Uterus (tissue), 4 donors: ENCODE measurements around the gene GRIN2A. TPM values are rescaled to one million over a fixed set of nuclear protein-coding genes. Genes with fewer than 3 reads are reported as not detected.

Experiments
- DNase-seq, 2 donors: peaks; one replicate each; pipeline ENCODE4 v3.0.0-alpha.2; 2019 to 2020
- H3K27ac ChIP-seq, 2 donors: fragments of 200-600 bp; sonication (generic); 1 replicate in 1 of 2; 2 replicates in 1 of 2; pipeline ENCODE4 v1.5.1; 2016 to 2018
- H3K27me3 ChIP-seq, 2 donors: fragments of 200-600 bp; sonication (generic); one replicate each; pipeline ENCODE4 v1.5.1; 2018 to 2019; ENCODE audit warnings: control low read depth in 1 of 2
- H3K36me3 ChIP-seq, 2 donors: fragments of 200-600 bp; sonication (generic); one replicate each; pipeline ENCODE4 v1.5.1; 2019; ENCODE audit warnings: control low read depth in 1 of 2
- H3K4me1 ChIP-seq, 2 donors: fragments of 200-600 bp; sonication (generic); one replicate each; pipeline ENCODE4 v1.5.1; 2018 to 2019; ENCODE audit warnings: control low read depth in 1 of 2
- H3K4me3 ChIP-seq, 2 donors: fragments of 200-600 bp; sonication (generic); 1 replicate in 1 of 2; 2 replicates in 1 of 2; pipeline ENCODE4 v1.5.1; 2018 to 2019; ENCODE audit warnings: mild to moderate bottlenecking in 1 of 2
- H3K9me3 ChIP-seq, 2 donors: fragments of 200-600 bp; sonication (generic); one replicate each; pipeline ENCODE4 v1.5.1; 2019; ENCODE audit warnings: control low read depth in 1 of 2
- POLR2A ChIP-seq, 2 donors: fragments of 450-650 bp; IDR thresholded peaks; one replicate each; pipeline ENCODE4 v1.6.1; 2016; ENCODE audit warnings: antibody characterized with exemption in 2 of 2, mild to moderate bottlenecking in 1 of 2, moderate library complexity in 1 of 2
- intact Hi-C: fragments of 100-400 bp; cut with DNase I; formaldehyde crosslinking; loops from one replicate; pipeline ENCODE4 v1.15.1; 2023; ENCODE audit warnings: low total_unique reads
- total RNA-seq, 4 donors: library from RNA; depleted of rRNA in 3 of 4; stranded (reverse); fragments of >200 nt in 3 of 4; gene quantifications; one replicate each; pipeline versions ENCODE4 v1.1.0 to v1.2.4, GENCODE V29; 2014 to 2023
- TF ChIP-seq, protein P1 (sequence below), 4 experiments: fragments of 200-600 bp in 2 of 4; fragments of 450-650 bp in 2 of 4; sonication (generic) in 2 of 4; IDR thresholded peaks; one replicate each; pipeline ENCODE4 v1.5.1; 2016 to 2019; ENCODE audit warnings: antibody characterized with exemption in 4 of 4, mild to moderate bottlenecking in 2 of 4, moderate library complexity in 1 of 4
- donor health status: DM: yes; HTN: yes; CAD: no.

Gene GRIN2A
- total RNA-seq, 4 donors from 2014 or later = under 0.01 to 2.4 (median 0.56) TPM

- Histone ChIP-seq H3K9me3 (no peaks in the 10 kb centered on the region), H3K4me3 (peak overlapping the region; percentile 6 to 35), H3K27me3 (no peaks in the 10 kb centered on the region), H3K27ac (no peak overlapping the region), H3K36me3 (no peaks in the 10 kb centered on the region), H3K4me1 (no peaks in the 10 kb centered on the region)
- intact Hi-C loops = no loop called here
- DNase-seq = no peak
- TF ChIP-seq, protein P1, sequence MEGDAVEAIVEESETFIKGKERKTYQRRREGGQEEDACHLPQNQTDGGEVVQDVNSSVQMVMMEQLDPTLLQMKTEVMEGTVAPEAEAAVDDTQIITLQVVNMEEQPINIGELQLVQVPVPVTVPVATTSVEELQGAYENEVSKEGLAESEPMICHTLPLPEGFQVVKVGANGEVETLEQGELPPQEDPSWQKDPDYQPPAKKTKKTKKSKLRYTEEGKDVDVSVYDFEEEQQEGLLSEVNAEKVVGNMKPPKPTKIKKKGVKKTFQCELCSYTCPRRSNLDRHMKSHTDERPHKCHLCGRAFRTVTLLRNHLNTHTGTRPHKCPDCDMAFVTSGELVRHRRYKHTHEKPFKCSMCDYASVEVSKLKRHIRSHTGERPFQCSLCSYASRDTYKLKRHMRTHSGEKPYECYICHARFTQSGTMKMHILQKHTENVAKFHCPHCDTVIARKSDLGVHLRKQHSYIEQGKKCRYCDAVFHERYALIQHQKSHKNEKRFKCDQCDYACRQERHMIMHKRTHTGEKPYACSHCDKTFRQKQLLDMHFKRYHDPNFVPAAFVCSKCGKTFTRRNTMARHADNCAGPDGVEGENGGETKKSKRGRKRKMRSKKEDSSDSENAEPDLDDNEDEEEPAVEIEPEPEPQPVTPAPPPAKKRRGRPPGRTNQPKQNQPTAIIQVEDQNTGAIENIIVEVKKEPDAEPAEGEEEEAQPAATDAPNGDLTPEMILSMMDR (IDR thresholded peaks at IDR 0.05) = no peak
- TF ChIP-seq POLR2A (IDR thresholded peaks at IDR 0.05) = no peak
Measured at GRCh38 chr16:10039220-10040096, 142.8 kb downstream of the GRIN2A start.

DNA sequence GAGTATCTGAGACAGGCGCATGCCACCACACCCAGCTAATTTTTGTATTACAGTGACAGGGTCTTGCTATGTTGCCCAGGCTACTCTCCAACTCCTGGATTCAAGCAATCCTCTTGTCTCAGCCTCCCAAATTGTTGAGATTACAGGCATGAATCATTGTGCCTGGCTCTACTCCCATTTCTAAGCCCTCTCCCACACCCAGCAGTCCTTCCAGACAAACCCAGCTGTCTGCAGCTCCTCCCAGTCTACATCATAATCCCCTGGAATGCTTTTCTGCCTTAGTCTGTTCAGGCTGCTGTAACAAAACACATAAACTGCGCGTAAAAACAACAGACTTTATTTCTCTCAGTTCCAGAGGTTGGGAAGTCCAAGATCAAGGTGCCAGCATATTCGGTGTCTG lies 144.5 kb downstream of the GRIN2A start:
- Histone ChIP-seq H3K36me3 (no peaks in the 10 kb centered on the region), H3K27ac (no peak overlapping the region), H3K4me3 (no peak overlapping the region), H3K4me1 (no peaks in the 10 kb centered on the region), H3K9me3 (no peaks in the 10 kb centered on the region), H3K27me3 (no peaks in the 10 kb centered on the region)
- intact Hi-C loops = no loop called here
- TF ChIP-seq POLR2A (IDR thresholded peaks at IDR 0.05) = no peak
- TF ChIP-seq, protein P1 (IDR thresholded peaks at IDR 0.05) = no peak
- DNase-seq = no peak

DNA sequence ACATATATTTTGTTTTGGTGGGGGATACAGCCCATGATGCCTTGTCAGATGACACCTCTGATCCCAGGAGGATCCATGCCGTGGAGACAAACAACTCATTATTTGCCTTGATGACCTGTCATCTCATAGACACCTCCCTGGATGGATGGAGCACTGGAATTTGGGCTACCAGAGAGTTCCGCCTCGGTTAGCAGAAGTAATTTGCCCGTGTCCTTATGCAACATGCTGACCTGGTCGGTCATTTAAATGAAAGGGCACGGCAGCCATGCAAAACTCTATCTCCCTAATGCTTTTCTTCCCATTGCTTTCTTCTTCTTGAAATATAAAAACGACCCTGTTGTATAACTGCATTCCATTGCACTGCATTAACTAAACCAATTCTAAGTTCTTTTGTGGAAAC lies 145.3 kb downstream of the GRIN2A start:
- no peak overlapping the region for H3K27ac ChIP-seq
- no peak overlapping the region for H3K4me3 ChIP-seq
- intact Hi-C loops = no loop called here
- TF ChIP-seq, protein P1 (IDR thresholded peaks at IDR 0.05) = no peak
- TF ChIP-seq POLR2A (IDR thresholded peaks at IDR 0.05) = no peak
- no peaks in the 10 kb centered on the region for H3K4me1 ChIP-seq
- no peaks in the 10 kb centered on the region for H3K36me3 ChIP-seq
- H3K27me3 ChIP-seq = no peaks in the 10 kb centered on the region
- DNase-seq = no peak
- H3K9me3 ChIP-seq = no peaks in the 10 kb centered on the region

DNA sequence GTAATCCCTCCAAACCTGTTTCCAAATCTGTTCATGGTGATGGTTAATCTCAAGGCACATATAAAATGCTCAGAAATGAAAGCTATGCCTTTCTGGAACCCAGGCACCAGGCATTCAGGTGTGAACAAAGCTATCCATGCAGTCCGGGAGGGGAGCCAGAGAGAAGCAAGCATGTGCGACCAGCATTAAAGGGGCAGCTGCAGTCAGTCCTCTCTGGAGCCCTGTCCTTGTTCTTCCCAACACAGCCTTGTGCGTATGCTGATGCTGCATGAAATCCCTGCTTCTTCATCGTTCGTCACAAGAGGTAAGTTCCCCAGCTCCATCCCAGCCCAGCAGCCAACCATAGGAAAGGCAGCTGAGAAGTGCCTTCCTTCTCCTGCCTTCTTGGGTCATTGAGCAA lies 148.7 kb downstream of the GRIN2A start:
- Histone ChIP-seq H3K27ac (no peak overlapping the region), H3K27me3 (no peaks in the 10 kb centered on the region), H3K36me3 (no peaks in the 10 kb centered on the region), H3K4me1 (no peaks in the 10 kb centered on the region), H3K9me3 (no peaks in the 10 kb centered on the region), H3K4me3 (no peak overlapping the region)
- TF ChIP-seq, protein P1 (IDR thresholded peaks at IDR 0.05) = no peak
- no peak for TF ChIP-seq POLR2A (IDR thresholded peaks at IDR 0.05)
- intact Hi-C loops = no loop called here
- DNase-seq = no peak

- Histone ChIP-seq H3K36me3 (no peaks in the 10 kb centered on the region), H3K4me1 (no peaks in the 10 kb centered on the region), H3K27ac (no peak overlapping the region), H3K4me3 (no peak overlapping the region), H3K27me3 (no peaks in the 10 kb centered on the region), H3K9me3 (no peaks in the 10 kb centered on the region)
- intact Hi-C loops = no loop called here
- TF ChIP-seq, protein P1 (IDR thresholded peaks at IDR 0.05) = no peak
- TF ChIP-seq POLR2A (IDR thresholded peaks at IDR 0.05) = no peak
- no peak for DNase-seq
Measured at GRCh38 chr16:10031955-10032354, 150.3 kb downstream of the GRIN2A start.
